GM12874 (cell line): ENCODE results near the gene HBS1L.

ENCODE experiments used
- TF ChIP-seq, protein P1 (sequence below): IDR thresholded peaks from 2 replicates; pipeline ENCODE4 v1.5.1; 2011; ENCODE audit warnings: low read depth, mild to moderate bottlenecking, control low read depth, low read length, moderate library complexity; ENCODE audit not compliant: insufficient read depth

Gene HBS1L

DNA sequence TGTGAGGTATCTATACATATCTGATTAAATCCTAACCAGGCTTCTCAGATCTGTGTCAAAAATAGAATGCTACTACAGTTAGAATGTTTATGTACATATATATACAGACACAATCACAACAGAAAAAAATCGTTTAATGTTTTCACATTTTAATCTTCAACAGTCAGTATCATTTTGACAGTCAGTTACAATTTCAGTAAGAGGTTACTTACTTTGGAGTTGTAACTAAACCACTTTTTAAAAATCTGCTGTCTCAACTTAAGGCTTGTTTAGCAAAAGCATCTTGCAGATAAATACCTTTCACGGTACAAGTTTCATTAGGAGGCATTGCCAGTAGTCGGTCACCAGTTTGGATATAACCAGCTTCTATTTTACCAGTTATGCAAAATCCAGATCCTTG is 72.5 kb downstream of the HBS1L start:
- TF ChIP-seq, protein P1, sequence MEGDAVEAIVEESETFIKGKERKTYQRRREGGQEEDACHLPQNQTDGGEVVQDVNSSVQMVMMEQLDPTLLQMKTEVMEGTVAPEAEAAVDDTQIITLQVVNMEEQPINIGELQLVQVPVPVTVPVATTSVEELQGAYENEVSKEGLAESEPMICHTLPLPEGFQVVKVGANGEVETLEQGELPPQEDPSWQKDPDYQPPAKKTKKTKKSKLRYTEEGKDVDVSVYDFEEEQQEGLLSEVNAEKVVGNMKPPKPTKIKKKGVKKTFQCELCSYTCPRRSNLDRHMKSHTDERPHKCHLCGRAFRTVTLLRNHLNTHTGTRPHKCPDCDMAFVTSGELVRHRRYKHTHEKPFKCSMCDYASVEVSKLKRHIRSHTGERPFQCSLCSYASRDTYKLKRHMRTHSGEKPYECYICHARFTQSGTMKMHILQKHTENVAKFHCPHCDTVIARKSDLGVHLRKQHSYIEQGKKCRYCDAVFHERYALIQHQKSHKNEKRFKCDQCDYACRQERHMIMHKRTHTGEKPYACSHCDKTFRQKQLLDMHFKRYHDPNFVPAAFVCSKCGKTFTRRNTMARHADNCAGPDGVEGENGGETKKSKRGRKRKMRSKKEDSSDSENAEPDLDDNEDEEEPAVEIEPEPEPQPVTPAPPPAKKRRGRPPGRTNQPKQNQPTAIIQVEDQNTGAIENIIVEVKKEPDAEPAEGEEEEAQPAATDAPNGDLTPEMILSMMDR, result no peak

DNA sequence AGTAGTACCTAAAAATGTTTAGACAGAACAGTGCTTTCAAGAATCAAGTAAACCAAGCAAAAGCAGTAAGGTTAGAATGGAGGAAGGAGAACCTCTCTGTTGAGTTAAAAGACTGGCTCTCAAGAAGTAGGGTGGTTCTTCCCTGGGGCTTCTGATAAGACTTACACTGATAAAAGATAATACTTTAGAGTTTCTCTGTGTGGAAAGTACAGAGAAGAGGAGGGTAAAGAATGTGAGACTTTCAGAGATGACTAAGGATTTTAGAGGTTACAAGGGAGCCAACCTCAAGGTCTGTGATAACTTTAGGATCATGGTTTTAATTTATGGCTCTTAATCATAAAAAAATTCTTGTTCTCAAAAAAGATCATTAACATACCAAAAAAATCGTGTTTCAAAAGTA is 73.8 kb downstream of the HBS1L start:
- TF ChIP-seq, protein P1, result no peak

DNA sequence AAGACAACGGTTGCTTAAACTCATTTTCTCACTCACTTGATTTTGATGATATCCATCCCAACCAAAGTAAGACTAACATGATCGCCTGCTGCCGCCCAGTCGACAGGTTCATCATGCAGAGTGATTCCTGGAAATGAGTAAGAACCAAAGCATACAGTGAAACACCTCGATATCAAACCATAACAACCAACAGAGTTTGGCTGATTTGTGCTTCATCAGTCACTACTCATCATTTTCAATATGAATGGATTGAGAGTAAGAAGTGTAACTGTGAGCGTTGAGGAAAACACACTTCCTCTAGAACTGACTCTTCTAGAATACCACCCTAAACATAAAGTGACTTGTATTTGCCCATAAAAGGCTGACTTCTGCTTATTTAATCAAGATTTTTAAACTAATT is 75.5 kb downstream of the HBS1L start:
- TF ChIP-seq, protein P1, result no peak

DNA sequence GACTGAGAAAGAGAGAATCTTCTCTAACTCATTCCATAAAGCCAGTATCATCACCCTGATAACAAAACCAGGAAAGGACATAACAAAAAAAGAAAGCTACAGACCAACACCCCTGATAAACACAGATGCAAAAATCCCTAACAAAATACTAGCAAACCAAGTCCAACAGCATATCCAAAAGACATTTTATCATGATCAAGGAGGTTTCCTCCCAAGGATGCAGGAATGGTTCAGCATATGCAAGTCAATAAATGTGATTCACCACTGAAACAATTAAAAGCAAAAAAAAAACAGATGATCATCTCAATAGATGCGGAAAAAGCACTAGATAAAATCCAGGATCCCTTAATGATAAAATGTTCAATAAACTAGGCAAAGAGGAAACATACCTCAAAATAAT is 80.3 kb downstream of the HBS1L start:
- TF ChIP-seq, protein P1, result no peak

DNA sequence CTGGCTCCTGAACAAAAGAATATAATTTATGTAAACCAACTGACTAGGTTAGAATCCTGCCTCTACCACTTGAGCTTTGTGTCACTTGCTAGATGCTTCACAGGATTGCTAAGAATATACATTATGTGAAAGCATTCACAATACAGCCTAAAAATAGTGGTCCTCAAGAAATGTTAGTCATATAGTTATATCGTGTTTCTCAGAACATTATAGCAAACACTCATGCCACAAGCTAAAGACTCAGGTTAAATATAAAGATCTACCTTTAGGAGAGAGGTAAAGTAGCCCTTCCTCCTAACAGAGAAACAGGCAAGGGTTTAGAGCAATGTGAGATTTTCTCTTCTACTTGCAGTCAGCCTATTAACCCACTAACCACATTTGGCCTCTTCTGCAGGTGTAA is 86.9 kb downstream of the HBS1L start:
- TF ChIP-seq, protein P1, result no peak

DNA sequence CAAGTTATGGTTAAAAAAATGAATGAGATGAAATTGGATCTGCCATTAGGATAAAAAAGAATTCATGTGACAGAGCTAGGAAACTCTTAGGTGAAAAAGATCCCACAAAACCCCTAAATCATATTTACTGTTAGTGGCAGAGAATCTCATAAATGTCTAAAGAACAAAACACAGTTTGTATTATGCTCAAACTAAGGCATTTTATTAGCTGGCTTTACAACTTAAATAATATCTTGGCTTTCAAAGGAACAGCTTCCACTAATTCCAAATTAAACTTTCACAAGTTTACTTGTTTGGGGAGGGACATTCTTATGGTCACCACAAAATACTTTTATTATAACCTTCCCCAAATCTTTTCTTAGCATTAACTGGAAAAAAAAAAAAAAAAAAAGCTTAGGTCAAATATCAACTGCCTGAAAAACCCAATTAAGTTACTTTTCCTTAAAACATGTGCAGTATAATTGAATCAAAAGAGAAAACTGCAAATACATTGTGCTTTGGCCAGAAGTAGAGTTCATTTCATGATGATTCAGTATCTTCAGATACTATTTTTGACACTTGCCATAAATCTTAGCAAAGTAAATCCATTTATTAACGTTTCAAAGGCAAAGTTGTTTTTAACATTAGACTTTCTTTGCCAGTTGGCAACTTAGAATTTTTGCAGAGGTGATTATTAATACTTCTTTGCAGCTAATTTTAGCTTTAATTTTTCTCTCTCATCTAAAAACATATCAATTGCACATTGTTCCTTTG is 90.0 kb downstream of the HBS1L start:
- TF ChIP-seq, protein P1, result no peak

DNA sequence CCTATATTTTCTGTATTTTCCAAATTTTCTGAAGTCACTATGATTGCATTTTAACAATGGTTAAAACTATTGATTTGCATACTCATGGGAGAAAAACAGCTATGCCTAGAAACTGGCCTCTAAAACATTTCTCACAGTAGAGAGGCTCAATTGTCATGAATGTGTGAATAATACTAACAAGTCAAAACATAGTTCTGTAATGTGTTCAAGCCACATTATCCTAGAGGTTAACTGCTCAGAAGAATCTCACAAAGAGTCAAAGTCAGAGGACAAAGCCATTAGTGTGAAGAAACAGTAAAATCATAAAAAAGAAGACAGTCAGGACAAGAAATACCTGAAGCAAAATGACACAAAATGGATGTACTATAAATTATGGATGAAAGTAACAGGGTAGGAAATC is 92.2 kb downstream of the HBS1L start:
- TF ChIP-seq, protein P1, result no peak

DNA sequence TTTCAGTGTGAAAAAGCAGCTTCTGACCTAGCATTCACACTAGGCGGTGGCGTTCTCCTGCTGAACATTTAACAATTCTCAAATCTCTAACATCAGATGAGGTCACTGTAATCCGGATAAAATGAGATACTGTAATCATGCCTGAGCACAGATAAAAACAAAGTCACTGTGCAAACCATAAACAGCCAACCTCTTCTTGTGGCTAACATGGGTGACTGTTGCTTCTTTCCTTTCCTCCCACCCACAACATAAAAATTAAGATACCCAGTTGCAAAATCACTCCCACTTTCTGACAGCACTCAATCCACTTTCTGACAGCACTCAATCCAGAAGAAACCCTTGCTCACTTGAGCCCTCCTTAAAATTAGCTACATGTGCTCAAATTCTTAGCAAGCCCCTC is 93.3 kb downstream of the HBS1L start:
- TF ChIP-seq, protein P1, result no peak
